RPMI8226 (cell line): Measurements from ENCODE around the gene OLFML3.

Experiments used
- DNase-seq: peaks from one replicate; pipeline ENCODE4 v3.0.0-alpha.2; 2015

The OLFML3 gene

GRCh38 chr1:113950908-113951307, 28.4 kb upstream of the OLFML3 start:
- DNase-seq, result no peak

GRCh38 chr1:113951719-113952118, 27.6 kb upstream of the OLFML3 start:
- DNase-seq, result no peak

- DNase-seq, result no peak
These were observed 21.3 kb upstream of the OLFML3 start for GRCh38 chr1:113957984-113958383.

GRCh38 chr1:113958691-113959090, 20.6 kb upstream of the OLFML3 start:
- DNase-seq, result no peak

- DNase-seq, result no peak
These were observed 15.9 kb upstream of the OLFML3 start for GRCh38 chr1:113963281-113963906.

GRCh38 chr1:113965703-113966412, 13.4 kb upstream of the OLFML3 start:
- DNase-seq, result no peak

- DNase-seq, result no peak
These were observed 6.3 kb upstream of the OLFML3 start for GRCh38 chr1:113972954-113973353.

GRCh38 chr1:113975211-113975895, 3.9 kb upstream of the OLFML3 start:
- DNase-seq, result no peak

- no peak for DNase-seq
These were observed 2.5 kb upstream of the OLFML3 start for GRCh38 chr1:113976609-113977278.

- no peak for DNase-seq
These were observed 1.4 kb upstream of the OLFML3 start for GRCh38 chr1:113977906-113978305.

GRCh38 chr1:113980110-113980509, 836 bp downstream of the OLFML3 start:
- no peak for DNase-seq

- DNase-seq, result peak; percentile 35
These were observed 3.0 kb downstream of the OLFML3 start for GRCh38 chr1:113981962-113982931.

GRCh38 chr1:113982949-113983348, 3.7 kb downstream of the OLFML3 start:
- no peak for DNase-seq

- no peak for DNase-seq
These were observed 4.1 kb downstream of the OLFML3 start for GRCh38 chr1:113983391-113983790.

- DNase-seq, result no peak
These were observed 4.6 kb downstream of the OLFML3 start for GRCh38 chr1:113983826-113984225.

GRCh38 chr1:113984710-113985109, 5.4 kb downstream of the OLFML3 start:
- no peak for DNase-seq

- DNase-seq, result no peak
These were observed 7.5 kb downstream of the OLFML3 start for GRCh38 chr1:113986802-113987201.

GRCh38 chr1:113987259-113987658, 8.0 kb downstream of the OLFML3 start:
- DNase-seq, result no peak

- DNase-seq, result no peak
These were observed 11.3 kb downstream of the OLFML3 start for GRCh38 chr1:113990530-113990929.

- DNase-seq, result no peak
These were observed 11.7 kb downstream of the OLFML3 start for GRCh38 chr1:113990961-113991360.

- DNase-seq, result no peak
These were observed 12.3 kb downstream of the OLFML3 start for GRCh38 chr1:113991467-113991997.

GRCh38 chr1:113993072-113993471, 13.8 kb downstream of the OLFML3 start:
- no peak for DNase-seq
